NCI-H2196 (cell line): ENCODE results near the gene RPS25.
"Not testable (repeated sequence)": the region's sequence is repeated elsewhere in the genome, so short reads cannot be mapped to it uniquely, and the experiment has no call there.

Source experiments
- DNase-seq: peaks from one replicate; lab custom pipeline; 2025; ENCODE audit not compliant: unreplicated experiment; lab: John Stamatoyannopoulos, UW

RPS25 gene

DNA sequence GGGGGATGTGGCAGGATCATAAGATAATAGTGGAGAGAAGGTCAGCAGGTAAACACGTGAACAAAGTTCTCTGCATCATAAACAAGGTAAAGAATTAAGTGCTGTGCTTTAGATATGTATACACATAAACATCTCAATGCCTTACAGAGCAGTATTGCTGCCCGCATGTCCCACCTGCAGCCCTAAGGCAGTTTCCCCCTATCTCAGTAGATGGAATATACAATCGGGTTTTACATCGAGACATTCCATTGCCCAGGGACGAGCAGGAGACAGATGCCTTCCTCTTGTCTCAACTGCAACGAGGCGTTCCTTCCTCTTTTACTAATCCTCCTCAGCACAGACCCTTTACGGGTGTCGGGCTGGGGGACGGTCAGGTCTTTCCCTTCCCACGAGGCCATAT lies 21.3 kb upstream of the RPS25 start:
- DNase-seq = not testable (repeated sequence)

DNA sequence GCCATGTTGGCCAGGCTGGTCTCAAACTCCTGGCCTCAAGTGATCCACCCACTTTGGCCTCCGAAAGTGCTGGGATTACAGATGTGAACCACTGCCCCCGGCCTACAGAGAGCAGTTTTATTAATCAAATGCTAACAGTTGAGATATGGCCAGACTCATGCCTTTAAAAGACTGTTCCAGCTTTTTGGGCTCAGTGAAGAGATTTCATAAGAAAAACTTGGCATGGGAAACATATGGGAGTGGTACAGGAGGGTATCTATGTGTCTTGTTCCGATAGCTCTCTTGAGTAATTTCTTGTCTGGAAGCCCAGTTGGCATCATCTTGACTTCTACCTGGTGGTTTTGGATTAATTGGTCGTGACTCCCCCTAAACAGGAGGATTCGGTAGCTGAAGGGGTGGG lies 20.7 kb upstream of the RPS25 start:
- no peak for DNase-seq

DNA sequence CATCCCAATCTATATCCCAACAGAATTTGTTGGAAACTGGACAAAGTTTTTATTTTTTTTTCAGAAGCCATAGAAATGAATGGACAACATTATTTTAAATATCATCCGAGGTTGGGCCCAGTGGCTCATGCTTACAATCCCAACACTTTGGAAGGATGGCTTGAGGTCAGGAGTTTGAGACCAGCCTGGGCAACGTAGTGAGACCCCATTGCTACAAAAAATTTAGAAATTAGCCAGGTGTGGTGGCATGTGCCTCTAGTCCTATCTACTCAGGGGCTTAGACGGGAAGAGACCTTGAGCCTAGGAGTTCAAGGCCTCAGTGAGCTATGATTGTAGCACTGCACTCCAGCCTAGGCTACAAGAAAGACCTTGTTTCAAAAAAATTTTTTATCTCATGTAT lies 16.7 kb upstream of the RPS25 start:
- no peak for DNase-seq

DNA sequence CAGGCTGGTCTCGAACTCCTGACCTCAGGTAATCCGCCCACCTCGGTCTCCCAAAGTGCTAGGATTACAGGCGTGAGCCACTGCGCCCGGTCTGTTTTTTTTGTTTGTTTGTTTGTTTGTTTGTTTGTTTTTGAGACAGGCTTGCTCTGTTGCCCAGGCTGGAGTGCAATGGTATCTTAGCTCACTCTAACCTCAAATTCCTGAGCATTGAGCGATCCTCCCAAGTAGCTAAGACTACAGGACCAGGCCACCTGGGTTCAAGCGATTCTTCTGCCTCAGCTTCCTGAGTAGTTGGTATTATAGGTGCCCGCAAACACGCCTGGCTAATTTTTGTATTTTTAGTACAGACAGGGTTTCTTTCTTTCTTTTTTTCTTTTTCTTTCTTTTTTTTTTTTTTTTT lies 15.3 kb upstream of the RPS25 start:
- DNase-seq = not testable (repeated sequence)

DNA sequence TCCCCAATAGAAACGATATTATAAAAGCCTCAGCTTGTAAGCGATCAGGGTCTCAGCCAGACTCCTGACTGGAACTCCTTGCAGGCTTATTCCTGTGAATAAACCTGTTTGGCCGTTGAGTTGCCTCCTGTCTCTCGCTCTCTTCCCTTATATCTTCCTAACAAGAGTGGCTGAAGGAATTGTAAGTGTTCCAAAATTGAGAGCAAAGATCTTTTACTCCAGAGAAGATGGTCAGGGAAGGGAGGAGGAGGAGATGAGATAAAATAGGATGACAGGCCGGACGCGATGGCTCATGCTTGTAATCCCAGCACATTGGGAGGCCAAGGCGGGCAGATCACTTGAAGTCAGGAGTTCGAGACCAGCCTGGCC lies 13.8 kb upstream of the RPS25 start:
- DNase-seq = no peak

DNA sequence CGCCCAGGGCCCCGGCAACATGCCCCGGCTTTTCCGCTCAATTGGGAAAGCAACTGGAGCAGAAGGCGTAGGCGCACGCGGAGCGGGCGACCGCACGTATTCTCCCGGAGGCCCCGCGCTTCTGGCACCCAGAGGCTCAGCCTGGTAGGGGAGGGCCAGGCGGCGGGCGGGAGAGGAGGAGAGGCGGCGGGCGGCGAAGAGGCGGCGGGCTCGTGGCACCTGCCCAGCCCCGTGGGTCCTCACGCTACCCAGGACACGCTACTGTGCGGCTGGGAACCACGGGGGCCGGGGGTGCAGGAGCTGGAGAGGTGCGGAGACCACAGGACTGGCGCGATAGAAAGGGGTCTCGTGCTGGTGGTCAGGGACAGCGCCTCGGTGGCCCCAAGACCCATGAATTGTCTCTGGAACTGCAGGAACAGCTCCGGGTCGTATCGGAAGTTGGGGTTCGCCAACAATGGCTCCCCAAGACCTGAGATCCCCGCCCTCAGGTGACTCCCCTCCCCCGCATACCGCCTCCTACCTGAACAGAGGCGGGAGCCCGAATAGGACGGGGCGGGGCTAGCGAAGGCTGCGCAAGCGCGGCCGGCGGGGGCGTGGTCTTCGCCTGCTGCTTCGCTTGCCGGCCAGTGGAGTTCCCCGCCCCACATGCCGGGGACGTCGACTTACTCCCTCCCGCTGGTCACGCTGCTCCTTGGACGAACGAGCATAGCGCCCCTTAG lies 12.3 kb upstream of the RPS25 start, which contains the start of gene SLC37A4:
Gene SLC37A4 (minus strand): TSS at position 549 of the 719 bp plus-strand sequence.
- DNase-seq = peak; percentile 98

DNA sequence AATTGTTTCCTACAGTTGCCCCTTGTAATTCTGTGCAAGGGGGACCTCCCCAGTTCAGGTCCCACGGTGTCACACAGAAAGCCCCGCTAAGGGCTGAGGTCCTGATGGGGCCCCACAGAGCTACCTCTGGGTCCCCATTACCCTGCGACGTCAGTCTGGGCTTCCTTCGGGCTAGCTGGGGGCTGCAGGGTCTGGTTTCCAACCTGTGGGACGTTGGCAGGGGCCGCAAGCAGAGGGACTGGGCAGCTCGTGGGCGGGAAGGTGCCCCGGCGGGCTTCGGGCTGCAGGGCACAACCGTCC lies 11.8 kb upstream of the RPS25 start:
- no peak for DNase-seq

DNA sequence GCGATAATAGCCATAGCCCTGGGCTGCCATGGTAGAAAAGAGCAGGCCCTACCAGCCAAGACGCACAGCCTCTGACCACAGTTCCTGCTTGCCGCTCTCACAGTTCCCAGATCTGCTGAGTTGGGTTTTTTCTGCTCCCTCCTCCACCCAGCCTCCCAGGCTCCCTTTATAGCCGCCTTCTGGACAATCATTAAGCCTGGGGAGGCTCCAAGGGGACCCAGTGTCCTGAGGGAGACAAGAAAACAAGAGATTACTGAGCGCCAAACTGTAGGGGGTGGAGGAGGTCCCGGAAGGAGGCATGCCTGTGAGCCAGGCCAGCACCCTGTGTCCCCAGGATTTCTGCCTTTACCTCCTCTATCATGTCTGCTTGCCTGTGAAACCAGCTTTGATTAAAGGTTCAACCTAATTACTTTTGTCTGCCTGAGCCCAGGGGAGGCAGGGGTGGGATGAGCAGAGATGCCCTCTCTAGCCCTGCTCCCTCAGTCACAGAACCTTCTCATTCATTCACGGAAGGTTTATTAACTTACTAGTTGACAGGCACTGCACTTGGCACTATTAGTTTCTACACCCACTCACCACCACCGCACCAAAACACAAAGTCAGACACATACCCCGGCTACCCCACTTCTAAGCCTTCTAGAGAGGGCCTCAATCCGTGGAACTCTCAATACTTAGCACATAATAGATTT lies 11.3 kb upstream of the RPS25 start:
- no peak for DNase-seq

DNA sequence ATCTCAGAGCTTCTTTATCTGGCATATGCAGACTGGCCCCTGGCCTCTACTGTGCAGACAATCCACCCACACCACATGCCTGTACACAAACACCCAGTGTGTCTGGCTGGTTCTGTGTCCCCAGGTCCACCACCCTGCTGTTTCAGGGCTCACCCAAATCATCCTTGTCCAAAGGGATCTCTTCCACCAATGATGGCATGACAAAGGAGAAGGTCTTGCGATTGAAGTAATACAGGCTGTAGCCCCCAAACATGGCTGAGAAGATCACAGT lies 10.9 kb upstream of the RPS25 start:
- DNase-seq = no peak

DNA sequence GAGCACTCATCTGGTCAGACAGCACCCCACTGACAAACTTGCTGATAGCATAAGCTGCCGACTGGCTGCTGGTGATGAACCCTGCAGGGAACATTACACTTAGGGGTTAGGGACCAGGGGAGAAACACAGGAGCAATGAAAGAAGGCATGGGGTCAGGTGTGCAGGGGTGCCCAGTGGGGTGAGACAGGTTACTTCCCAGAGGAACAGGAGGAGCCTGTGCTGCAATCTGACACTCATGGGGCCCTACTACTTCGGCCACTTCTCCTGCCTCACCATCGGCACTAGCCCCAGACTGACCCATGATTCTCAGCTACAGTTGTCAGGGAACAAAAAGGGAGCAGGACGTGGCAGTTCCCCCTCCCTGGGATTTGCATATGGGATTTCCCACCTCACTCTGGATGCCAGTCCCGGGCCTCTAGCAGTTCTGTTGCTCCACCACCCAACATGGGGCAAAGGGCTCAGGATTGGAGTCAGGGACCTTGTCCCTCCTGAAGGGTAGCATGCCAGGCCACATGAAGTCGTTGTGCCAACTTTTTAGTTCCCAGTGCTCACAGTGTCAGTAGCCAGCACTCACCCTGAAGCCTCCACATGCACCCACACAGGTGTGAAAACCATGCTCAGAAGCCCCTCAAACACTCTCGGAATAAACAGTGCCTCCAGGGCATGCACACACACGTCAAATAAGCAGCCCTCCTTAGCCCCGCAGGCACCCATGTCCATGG lies 10.4 kb upstream of the RPS25 start:
- DNase-seq = no peak

DNA sequence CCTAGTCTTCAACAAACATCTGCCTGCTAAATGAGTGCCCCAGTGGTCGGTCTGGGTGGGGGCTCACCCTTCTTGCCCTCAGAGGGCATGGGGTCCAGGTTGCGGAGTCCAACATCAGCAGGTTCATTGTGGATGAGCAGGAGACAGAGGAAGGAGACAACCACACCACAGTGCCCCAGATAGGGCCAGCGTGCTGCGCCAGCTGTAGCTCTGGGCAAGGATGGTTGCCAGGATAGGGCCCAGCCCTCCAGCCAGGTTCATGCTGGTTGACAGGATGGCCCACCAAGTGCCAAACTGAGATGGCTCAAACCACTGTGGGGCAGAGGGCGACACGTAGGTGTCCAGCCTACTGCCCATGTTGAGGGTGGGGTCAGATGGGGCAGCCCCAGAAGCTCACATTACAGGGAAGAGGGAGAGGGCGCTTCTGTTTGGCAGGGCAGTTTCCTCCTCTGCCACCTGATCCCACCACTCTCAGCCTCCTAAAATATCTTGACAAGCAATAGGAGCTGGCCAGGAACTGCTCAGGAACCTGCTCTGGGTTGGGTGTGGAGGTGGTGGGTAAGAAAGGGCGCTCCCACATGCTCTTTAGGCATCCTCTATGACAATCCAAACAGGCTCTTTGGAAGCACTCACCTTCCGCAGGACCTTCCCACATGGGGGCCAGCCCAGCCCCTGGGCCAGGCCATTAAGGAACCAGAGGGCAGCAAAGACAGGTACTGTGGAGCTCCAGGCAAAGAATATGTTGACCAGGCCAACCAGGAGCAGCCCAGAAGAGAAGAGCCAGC lies 9.6 kb upstream of the RPS25 start:
- DNase-seq = no peak

DNA sequence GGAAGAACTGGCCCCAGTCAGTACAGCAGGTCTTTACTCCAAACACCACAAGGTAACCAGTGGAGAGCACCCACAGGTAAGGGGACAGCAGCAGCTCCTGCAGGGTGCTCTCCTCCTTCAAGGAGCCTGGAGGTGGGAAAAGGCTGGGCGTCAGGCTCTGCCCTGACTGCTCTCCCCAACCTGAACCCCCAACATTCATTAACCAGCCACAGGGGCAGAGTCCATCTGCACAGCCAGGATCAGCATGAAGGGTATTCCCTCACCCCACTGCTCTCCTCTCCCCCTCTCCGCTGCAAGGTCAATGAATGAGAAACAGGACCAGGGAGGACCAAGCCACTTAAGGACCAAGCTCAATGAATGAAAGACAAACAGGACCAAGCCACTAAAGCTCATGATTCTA lies 8.8 kb upstream of the RPS25 start:
- DNase-seq = no peak

DNA sequence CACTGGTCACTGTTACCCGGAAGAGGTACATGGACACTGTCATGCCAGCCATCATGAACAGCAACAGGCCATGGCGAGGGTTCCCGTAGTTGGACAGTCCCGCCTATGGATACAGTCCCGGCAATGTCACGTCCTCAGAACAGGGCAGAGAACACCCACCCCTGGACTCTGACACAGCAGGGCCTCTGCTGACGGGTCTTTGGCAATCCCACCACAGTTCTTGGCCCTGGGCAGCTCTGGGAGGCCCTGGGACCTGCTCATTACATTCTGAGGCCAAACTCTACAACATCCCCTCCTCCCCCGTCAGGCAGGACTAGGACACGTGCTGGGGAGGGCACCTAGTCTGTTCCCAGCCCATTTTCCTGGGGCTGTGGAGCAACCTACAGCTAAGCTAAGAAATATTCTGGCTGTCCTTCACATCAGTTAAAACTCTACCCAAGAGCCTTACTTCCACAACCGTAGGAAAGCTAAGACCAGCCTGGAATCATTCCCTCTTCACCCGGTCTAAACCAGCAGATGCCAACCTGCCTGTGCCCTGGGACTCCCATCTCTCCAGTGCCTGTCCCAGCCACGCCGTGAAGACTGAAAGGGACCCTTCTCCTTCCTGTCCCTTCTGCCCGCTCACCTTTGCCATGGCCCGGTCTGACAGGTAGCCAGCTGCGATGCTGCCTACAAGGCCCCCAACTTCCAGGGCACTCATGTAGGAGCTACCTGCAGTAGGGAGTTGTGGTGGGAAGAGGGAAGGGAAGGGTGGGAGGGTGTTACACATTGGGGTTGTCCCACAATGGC lies 8.0 kb upstream of the RPS25 start:
- DNase-seq = no peak

DNA sequence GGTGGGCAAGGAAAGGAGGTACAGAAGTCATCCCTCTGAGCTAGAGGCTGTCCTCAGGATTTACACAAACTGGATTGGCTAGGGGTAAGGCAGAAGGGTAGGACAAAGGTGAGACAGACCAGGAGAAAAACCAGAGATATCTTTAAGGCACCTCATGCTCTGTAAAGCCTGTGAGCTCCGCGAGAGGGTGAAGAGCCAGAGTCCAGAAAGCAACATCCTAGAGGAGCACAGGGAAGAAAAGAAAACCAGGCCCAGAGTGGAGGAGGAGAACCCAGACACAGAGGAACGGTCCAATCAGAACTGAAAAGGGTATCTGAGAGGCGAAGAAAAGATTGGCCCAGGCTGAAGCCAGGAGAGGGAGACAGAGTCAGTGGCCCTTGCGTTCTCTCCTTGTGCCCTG lies 7.4 kb upstream of the RPS25 start:
- no peak for DNase-seq

DNA sequence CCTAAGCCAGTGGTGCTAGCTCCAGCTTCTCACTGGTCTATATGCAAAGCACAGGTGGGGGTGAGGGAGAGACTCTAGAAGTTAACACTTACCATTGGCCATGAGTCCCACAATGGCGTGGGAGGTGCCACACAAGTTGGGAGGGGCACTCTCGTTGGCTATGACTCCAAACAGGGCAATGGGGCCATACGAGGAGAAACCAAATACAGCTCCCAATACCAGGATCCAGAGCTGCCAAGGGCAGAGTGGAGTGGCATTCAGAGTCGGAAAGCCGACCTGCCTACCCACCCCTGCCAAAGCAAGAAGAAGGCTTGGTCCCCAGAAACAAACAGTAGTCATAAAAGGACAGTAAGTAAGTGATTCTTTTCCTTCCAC lies 6.9 kb upstream of the RPS25 start:
- no peak for DNase-seq

DNA sequence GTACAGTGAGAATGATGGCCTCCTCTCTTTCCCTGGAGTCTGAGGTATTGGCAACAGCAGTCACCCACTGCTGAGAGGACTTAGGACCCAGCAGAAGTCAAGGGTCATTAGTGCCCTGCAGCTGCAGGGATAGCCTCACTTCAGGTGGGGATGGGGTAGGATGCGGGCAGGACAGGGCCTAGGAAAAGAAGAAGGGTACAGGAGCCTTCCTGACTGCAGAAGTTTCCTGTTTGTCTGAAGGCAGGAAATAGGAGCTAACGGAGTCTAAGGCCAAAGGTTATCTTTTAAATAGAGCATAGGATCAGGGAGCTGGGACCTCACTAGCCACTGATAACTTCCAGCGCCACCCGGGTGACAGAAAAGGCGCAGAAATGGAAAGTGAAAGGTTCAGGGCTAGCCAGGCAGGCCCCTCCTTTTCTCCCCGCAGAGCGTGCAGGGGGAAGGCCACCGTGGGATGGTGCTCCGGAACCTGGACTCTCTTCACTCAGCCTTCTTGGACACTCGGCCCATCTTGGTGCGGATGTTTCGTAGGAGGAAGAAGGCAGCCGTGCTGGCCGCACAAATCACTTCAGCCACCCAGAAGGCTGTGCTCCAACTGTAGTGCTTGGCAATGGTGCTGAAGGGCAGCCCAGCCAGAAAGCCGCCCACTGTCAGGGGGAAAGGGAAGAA lies 6.4 kb upstream of the RPS25 start:
- no peak for DNase-seq

DNA sequence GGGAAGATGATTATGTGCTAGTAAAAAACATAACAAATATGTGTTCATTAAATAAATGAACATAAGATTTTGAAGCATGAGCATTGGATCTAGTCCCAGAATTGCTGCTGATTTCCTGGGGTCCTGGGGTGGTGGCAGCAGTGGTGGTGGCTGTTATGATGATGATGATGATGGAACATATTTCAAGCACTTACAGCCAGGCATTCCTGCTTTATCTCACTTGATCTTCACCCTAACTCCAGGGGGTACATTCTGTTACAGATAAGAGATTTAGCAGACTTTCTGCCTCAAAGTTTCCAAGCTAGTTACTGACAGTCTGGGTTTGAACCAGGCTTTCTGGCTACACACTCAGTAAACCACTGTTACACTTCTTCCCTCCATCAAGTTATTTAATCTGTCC lies 5.6 kb upstream of the RPS25 start:
- no peak for DNase-seq

DNA sequence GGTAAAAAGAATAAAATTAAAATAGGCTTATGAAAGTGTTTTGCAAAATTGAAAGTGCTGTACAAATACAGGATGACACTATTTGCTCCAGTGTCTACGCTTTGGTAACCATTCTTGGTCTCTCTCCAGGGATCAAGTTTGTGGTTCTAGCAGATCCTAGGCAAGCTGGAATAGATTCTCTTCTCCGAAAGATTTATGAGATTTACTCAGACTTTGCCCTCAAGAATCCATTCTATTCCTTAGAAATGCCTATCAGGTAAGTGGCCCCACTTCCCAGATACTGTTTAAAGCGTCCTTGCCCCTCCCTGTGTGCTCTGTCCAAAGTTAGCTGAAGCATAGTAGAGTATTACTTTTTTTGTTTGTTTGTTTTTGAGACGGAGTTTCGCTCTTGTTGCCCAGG lies 3.5 kb upstream of the RPS25 start:
- DNase-seq = no peak

DNA sequence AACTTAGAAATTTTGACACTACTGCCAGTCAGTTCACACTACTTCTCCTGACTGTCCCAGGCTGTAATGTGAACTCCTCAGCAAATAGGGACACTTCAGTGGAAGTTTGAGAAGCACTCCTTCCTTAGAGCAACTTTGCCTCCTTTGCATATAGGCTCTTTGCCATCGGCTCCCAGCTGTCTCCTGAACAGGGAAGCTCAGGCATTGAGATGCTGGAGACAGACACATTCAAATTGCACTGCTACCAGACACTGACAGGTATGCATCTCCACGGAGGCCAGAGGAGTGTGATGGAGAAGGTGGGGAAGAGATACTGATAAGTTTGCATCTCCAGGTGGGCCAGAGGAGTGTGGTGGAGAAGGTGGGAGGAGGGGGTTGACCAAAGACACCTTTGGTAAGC lies 1.9 kb upstream of the RPS25 start:
- DNase-seq = no peak

DNA sequence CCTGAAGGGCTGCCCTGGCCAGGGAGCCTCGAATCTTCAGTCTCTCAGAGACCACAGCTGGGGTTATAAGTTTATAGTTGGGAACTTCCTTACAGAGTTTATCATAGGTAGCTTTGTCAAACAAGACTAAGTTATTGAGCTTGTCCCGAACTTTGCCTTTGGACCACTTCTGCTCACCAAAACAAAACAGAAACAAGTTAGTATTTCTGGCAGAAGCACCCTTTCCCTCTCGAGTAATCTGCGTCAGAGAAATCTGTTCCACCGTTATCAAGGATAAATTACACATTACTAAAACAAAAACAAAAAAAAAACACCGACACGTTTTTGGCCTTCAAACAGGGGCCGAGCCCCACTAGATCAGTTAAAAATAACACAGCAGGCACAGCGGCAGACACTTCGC lies 766 bp downstream of the RPS25 start:
- not testable (repeated sequence) for DNase-seq
